Naive thymus-derived CD8-positive, alpha-beta T cell (primary cell): ENCODE results near the gene FOXF2. TPM values are rescaled to one million over a fixed set of nuclear protein-coding genes. Genes with fewer than 3 reads are reported as not detected.

ENCODE experiments used
- ATAC-seq, 2 donors: fragments of 150-1000 bp; cut with Tn5 transposase in 1 of 2; sonication (Bioruptor Pico), chemical (Tn5 transposase) in 1 of 2; 1 replicate in 1 of 2; 2 replicates in 1 of 2; pipeline ENCODE4 v1.10.0; 2021; ENCODE audit warnings: mild to moderate bottlenecking in 2 of 2, moderate library complexity in 2 of 2
- POLR2A ChIA-PET: fragments of 350-600 bp; sonication (Branson Sonifier 250); formaldehyde crosslinking; loops from one replicate; lab custom pipeline; 2021; ENCODE audit warnings: antibody characterized with exemption; lab: Charles Lee
- DNase-seq, 10 donors: peaks; one replicate each; pipeline versions ENCODE4 v3.0.0 to v3.0.0-alpha.2; 2020 to 2022
- H3K27ac Mint-ChIP-seq, 10 donors: one replicate each; pipeline ENCODE4 v1.8.0; 2020 to 2022; ENCODE audit warnings: mild to moderate bottlenecking in 10 of 10, mixed read lengths in 10 of 10, moderate library complexity in 4 of 10, inconsistent platforms in 1 of 10
- H3K27me3 Mint-ChIP-seq, 5 donors: one replicate each; pipeline ENCODE4 v1.8.0; 2021 to 2022; ENCODE audit warnings: mixed read lengths in 5 of 5
- H3K36me3 Mint-ChIP-seq, 3 donors: one replicate each; pipeline ENCODE4 v1.8.0; 2020 to 2022; ENCODE audit warnings: mixed read lengths in 3 of 3, mild to moderate bottlenecking in 2 of 3, inconsistent platforms in 1 of 3
- H3K4me1 Mint-ChIP-seq, 4 donors: one replicate each; pipeline ENCODE4 v1.8.0; 2021 to 2022; ENCODE audit warnings: mixed read lengths in 4 of 4
- H3K4me3 Mint-ChIP-seq, 10 donors: one replicate each; pipeline ENCODE4 v1.8.0; 2020 to 2022; ENCODE audit warnings: mild to moderate bottlenecking in 10 of 10, mixed read lengths in 10 of 10, moderate library complexity in 6 of 10, inconsistent platforms in 1 of 10
- H3K9me3 Mint-ChIP-seq, 9 donors: one replicate each; pipeline ENCODE4 v1.8.0; 2020 to 2022; ENCODE audit warnings: mixed read lengths in 9 of 9, mild to moderate bottlenecking in 3 of 9, inconsistent platforms in 1 of 9, moderate library complexity in 1 of 9
- polyA plus RNA-seq, 3 donors: library from polyadenylated mRNA; unstranded; fragments of 300-500 nt; fragmentation: Illumina TruSeq; gene quantifications; one replicate each; pipeline ENCODE4 v1.2.3, GENCODE V29; 2021
- total RNA-seq, 8 experiments: library from RNA in 2 of 8; stranded (reverse) in 2 of 8; gene quantifications; one replicate each; pipeline ENCODE4 v1.2.3 and lab custom pipeline; 2021 to 2026

Gene FOXF2
- total and polyA plus RNA-seq, 5 experiments from 2014 or later, result not detected

- no peak for ATAC-seq
- no peak for DNase-seq
- Mint-ChIP-seq H3K27me3 (peaks cover 42 to 71% (median 55%) of the 10 kb centered on the region in 5 donors), H3K4me1 (peaks cover 6 to 13% (median 12%) of the 10 kb centered on the region in 4 donors), H3K36me3 (no peaks in the 10 kb centered on the region), H3K27ac (peak overlapping the region in 2 of 10 donors; percentile 27 to 56), H3K9me3 (no peaks in the 10 kb centered on the region), H3K4me3 (peak overlapping the region in 3 of 10 donors; percentile 22 to 46 (median 30))
- POLR2A ChIA-PET, result no interaction called here
Observed at GRCh38 chr6:1395941-1396908, 6.8 kb downstream of the FOXF2 start.

- POLR2A ChIA-PET, result no interaction called here
- H3K9me3 Mint-ChIP-seq, result no peaks in the 10 kb centered on the region
- peaks cover 38 to 62% (median 49%) of the 10 kb centered on the region in 5 donors for H3K27me3 Mint-ChIP-seq
- H3K4me3 Mint-ChIP-seq, result peak overlapping the region in 6 of 10 donors; percentile 7 to 48 (median 28)
- DNase-seq (peak; percentile 41 to 76 (median 68)), ATAC-seq (peak; percentile 69 to 78)
- peaks cover 6 to 12% (median 7%) of the 10 kb centered on the region in 4 donors for H3K4me1 Mint-ChIP-seq
- H3K36me3 Mint-ChIP-seq, result no peaks in the 10 kb centered on the region
- H3K27ac Mint-ChIP-seq, result peak overlapping the region in 3 of 10 donors; percentile 9 to 56 (median 27)
Observed at GRCh38 chr6:1396952-1397868, 7.8 kb downstream of the FOXF2 start.

- POLR2A ChIA-PET, result no interaction called here
- peaks cover 3 to 12% (median 5%) of the 10 kb centered on the region in 4 donors for H3K4me1 Mint-ChIP-seq
- no peak overlapping the region for H3K4me3 Mint-ChIP-seq
- H3K9me3 Mint-ChIP-seq, result no peaks in the 10 kb centered on the region
- H3K27me3 Mint-ChIP-seq, result peaks cover 35 to 51% (median 46%) of the 10 kb centered on the region in 5 donors
- no peaks in the 10 kb centered on the region for H3K36me3 Mint-ChIP-seq
- no peak overlapping the region for H3K27ac Mint-ChIP-seq
- ATAC-seq (no peak), DNase-seq (no peak)
Observed at GRCh38 chr6:1399085-1399780, 9.9 kb downstream of the FOXF2 start.

GRCh38 chr6:1400126-1400850 lies 10.9 kb downstream of the FOXF2 start:
- POLR2A ChIA-PET, result no interaction called here
- DNase-seq (no peak), ATAC-seq (no peak)
- Mint-ChIP-seq H3K4me1 (peaks cover 3 to 12% (median 5%) of the 10 kb centered on the region in 4 donors), H3K27me3 (peaks cover 27 to 41% (median 36%) of the 10 kb centered on the region in 5 donors), H3K27ac (no peak overlapping the region), H3K9me3 (no peaks in the 10 kb centered on the region), H3K4me3 (no peak overlapping the region), H3K36me3 (no peaks in the 10 kb centered on the region)

- H3K27ac Mint-ChIP-seq, result no peak overlapping the region
- no peak for DNase-seq
- peaks cover 12 to 20% (median 17%) of the 10 kb centered on the region in 5 donors for H3K27me3 Mint-ChIP-seq
- no peaks in the 10 kb centered on the region for H3K36me3 Mint-ChIP-seq
- ATAC-seq, result no peak
- no peak overlapping the region for H3K4me3 Mint-ChIP-seq
- H3K9me3 Mint-ChIP-seq, result no peaks in the 10 kb centered on the region
- POLR2A ChIA-PET, result no interaction called here
- peaks cover 0 to 4% (median 0%) of the 10 kb centered on the region in 4 donors for H3K4me1 Mint-ChIP-seq
Observed at GRCh38 chr6:1402369-1402768, 13.0 kb downstream of the FOXF2 start.

- no peak for DNase-seq
- no peaks in the 10 kb centered on the region for H3K4me1 Mint-ChIP-seq
- POLR2A ChIA-PET, result no interaction called here
- no peaks in the 10 kb centered on the region for H3K9me3 Mint-ChIP-seq
- no peaks in the 10 kb centered on the region for H3K36me3 Mint-ChIP-seq
- H3K27me3 Mint-ChIP-seq, result peaks cover 10 to 16% (median 15%) of the 10 kb centered on the region in 5 donors
- H3K27ac Mint-ChIP-seq, result no peak overlapping the region
- ATAC-seq, result no peak
- no peak overlapping the region for H3K4me3 Mint-ChIP-seq
Observed at GRCh38 chr6:1402868-1403267, 13.5 kb downstream of the FOXF2 start.

GRCh38 chr6:1403851-1404712 lies 14.7 kb downstream of the FOXF2 start:
- DNase-seq, result no peak
- POLR2A ChIA-PET, result no interaction called here
- no peak overlapping the region for H3K4me3 Mint-ChIP-seq
- H3K27me3 Mint-ChIP-seq, result peaks cover 10 to 18% (median 10%) of the 10 kb centered on the region in 5 donors
- no peak for ATAC-seq
- H3K36me3 Mint-ChIP-seq, result no peaks in the 10 kb centered on the region
- H3K9me3 Mint-ChIP-seq, result no peaks in the 10 kb centered on the region
- H3K4me1 Mint-ChIP-seq, result no peaks in the 10 kb centered on the region
- no peak overlapping the region for H3K27ac Mint-ChIP-seq

GRCh38 chr6:1404713-1405098 lies 15.3 kb downstream of the FOXF2 start:
- ATAC-seq (no peak), DNase-seq (no peak)
- Mint-ChIP-seq H3K4me1 (no peaks in the 10 kb centered on the region), H3K27me3 (peaks cover 7 to 20% (median 12%) of the 10 kb centered on the region in 5 donors), H3K4me3 (no peak overlapping the region), H3K36me3 (no peaks in the 10 kb centered on the region), H3K27ac (no peak overlapping the region), H3K9me3 (no peaks in the 10 kb centered on the region)
- POLR2A ChIA-PET, result no interaction called here

GRCh38 chr6:1405221-1405620 lies 15.8 kb downstream of the FOXF2 start:
- peaks cover 10 to 20% (median 17%) of the 10 kb centered on the region in 5 donors for H3K27me3 Mint-ChIP-seq
- H3K4me1 Mint-ChIP-seq, result no peaks in the 10 kb centered on the region
- no peak overlapping the region for H3K27ac Mint-ChIP-seq
- DNase-seq (no peak), ATAC-seq (no peak)
- POLR2A ChIA-PET, result no interaction called here
- no peaks in the 10 kb centered on the region for H3K9me3 Mint-ChIP-seq
- H3K36me3 Mint-ChIP-seq, result no peaks in the 10 kb centered on the region
- H3K4me3 Mint-ChIP-seq, result no peak overlapping the region

GRCh38 chr6:1406306-1407072 lies 17.1 kb downstream of the FOXF2 start:
- Mint-ChIP-seq H3K4me3 (no peak overlapping the region), H3K27ac (no peak overlapping the region), H3K4me1 (no peaks in the 10 kb centered on the region), H3K9me3 (no peaks in the 10 kb centered on the region), H3K36me3 (no peaks in the 10 kb centered on the region), H3K27me3 (peaks cover 12 to 29% (median 16%) of the 10 kb centered on the region in 5 donors)
- POLR2A ChIA-PET, result no interaction called here
- no peak for ATAC-seq
- DNase-seq, result no peak
